Endothelial cell of umbilical vein (primary cell): ENCODE measurements around the gene SOHLH1. TPM values are rescaled to one million over a fixed set of nuclear protein-coding genes. Genes with fewer than 3 reads are reported as not detected.

ENCODE experiments used
- BruUV-seq: library from RNA; stranded (reverse); fragments of 400-500 nt; replicated peaks from 2 replicates; lab custom pipeline; 2021; lab: Mats Ljungman, UMichigan
- CTCF ChIA-PET: fragments of 300-600, 350-600 bp; sonication (Branson Sonifier 250); formaldehyde crosslinking; loops from one replicate; lab custom pipeline; 2021; ENCODE audit warnings: antibody characterized with exemption, inconsistent platforms; lab: Charles Lee
- POLR2A ChIA-PET: fragments of 300-600, 350-600 bp; sonication (Branson Sonifier 250); formaldehyde crosslinking; loops from one replicate; lab custom pipeline; 2021; ENCODE audit warnings: antibody characterized with exemption, inconsistent platforms; lab: Charles Lee
- DNase-seq: peaks from one replicate; pipeline ENCODE4 v3.0.0-alpha.2; 2011; ENCODE audit warnings: low read depth, low spot score
- FAIRE-seq: peaks from 2 replicates; lab custom pipeline; 2011; peaks lifted over from hg19 to GRCh38; lab: Jason Lieb, UNC
- H2AFZ ChIP-seq: 2 replicates; pipeline ENCODE4 v1.6.0; 2012; ENCODE audit warnings: low read depth, low read length, control low read depth, inconsistent platforms
- H3K27ac ChIP-seq: 2 replicates; pipeline ENCODE4 v1.5.1; 2011; ENCODE audit warnings: low read depth, mild to moderate bottlenecking, control low read depth, low read length, moderate library complexity; ENCODE audit not compliant: insufficient read depth
- H3K27me3 ChIP-seq, 2 experiments: 2 replicates each; pipeline versions ENCODE4 v1.6.0 to v1.6.1; 2011; ENCODE audit warnings: low read length in 2 of 2, mixed read lengths in 1 of 2; ENCODE audit not compliant: control insufficient read depth in 2 of 2, insufficient read depth in 2 of 2
- H3K36me3 ChIP-seq, 2 experiments: 2 replicates in 1 of 2; 3 replicates in 1 of 2; pipeline ENCODE4 v1.5.1; 2011; ENCODE audit warnings: low read length in 2 of 2, mild to moderate bottlenecking in 1 of 2, moderate library complexity in 1 of 2; ENCODE audit not compliant: control insufficient read depth in 2 of 2, insufficient read depth in 2 of 2; ENCODE audit errors: extremely low read depth in 1 of 2
- H3K4me1 ChIP-seq: 3 replicates; pipeline ENCODE4 v1.5.1; 2011; ENCODE audit warnings: mild to moderate bottlenecking, low read length; ENCODE audit not compliant: control insufficient read depth, insufficient read depth; ENCODE audit errors: extremely low read depth
- H3K4me2 ChIP-seq: 2 replicates; pipeline ENCODE4 v1.6.1; 2011; ENCODE audit warnings: low read length, control low read depth, mixed read lengths; ENCODE audit not compliant: insufficient read depth
- H3K4me3 ChIP-seq, 3 experiments: fragments of 200-600 bp in 1 of 3; sonication (generic), shearing (Covaris generic) in 1 of 3; replicated peaks in 1 of 3; 2 replicates each; pipeline ENCODE4 v1.5.1; 2011 to 2016; ENCODE audit warnings: control low read depth in 3 of 3, low read length in 3 of 3, mild to moderate bottlenecking in 2 of 3, inconsistent platforms in 1 of 3, low read depth in 1 of 3, moderate library complexity in 1 of 3; ENCODE audit not compliant: insufficient read depth in 1 of 3
- H3K79me2 ChIP-seq: 2 replicates; pipeline ENCODE4 v1.6.0; 2012; ENCODE audit warnings: low read length, inconsistent platforms; ENCODE audit not compliant: control insufficient read depth, insufficient read depth
- H3K9ac ChIP-seq: replicated peaks from 2 replicates; pipeline ENCODE3; 2011; ENCODE audit warnings: low read length, control low read depth; ENCODE audit not compliant: insufficient read depth; ENCODE audit errors: extremely low read depth
- H3K9me1 ChIP-seq: replicated peaks from 3 replicates; pipeline ENCODE4 v1.6.0; 2011; ENCODE audit warnings: mild to moderate bottlenecking, low read length; ENCODE audit not compliant: control insufficient read depth, insufficient read depth; ENCODE audit errors: extremely low read depth
- H3K9me3 ChIP-seq: replicated peaks from 2 replicates; pipeline ENCODE4 v1.5.1; 2012; ENCODE audit warnings: low read length, inconsistent platforms; ENCODE audit not compliant: control insufficient read depth, insufficient read depth
- H4K20me1 ChIP-seq: replicated peaks from 2 replicates; pipeline ENCODE3; 2011; ENCODE audit warnings: mild to moderate bottlenecking, low read length; ENCODE audit not compliant: control insufficient read depth, insufficient read depth; ENCODE audit errors: extremely low read depth
- CTCF ChIP-seq, 2 donors: IDR thresholded peaks; 1 replicate in 1 of 2; 2 replicates in 1 of 2; pipeline ENCODE4 v1.5.1; 2011; ENCODE audit warnings: low read length in 2 of 2, mild to moderate bottlenecking in 2 of 2, moderate library complexity in 2 of 2, control low read depth in 1 of 2, inconsistent platforms in 1 of 2, low read depth in 1 of 2; ENCODE audit not compliant: insufficient read depth in 1 of 2; ENCODE audit errors: extremely low read depth in 1 of 2
- GATA2 ChIP-seq: IDR thresholded peaks from 2 replicates; pipeline ENCODE4 v1.7.0; 2011; ENCODE audit warnings: low read depth, mild to moderate bottlenecking, moderate library complexity, mixed read lengths, low read length; ENCODE audit not compliant: insufficient read length, insufficient read depth
- JUN ChIP-seq: IDR thresholded peaks from 2 replicates; pipeline ENCODE4 v1.6.1; 2011; ENCODE audit warnings: borderline replicate concordance, low read depth; ENCODE audit not compliant: insufficient read length, insufficient read depth
- MYC ChIP-seq: IDR thresholded peaks from one replicate; pipeline ENCODE4 v1.6.1; 2011; ENCODE audit warnings: mild to moderate bottlenecking, low read depth, low read length
- POLR2A ChIP-seq: IDR thresholded peaks from 2 replicates; pipeline ENCODE4 v1.6.1; 2012; ENCODE audit warnings: low read depth, mild to moderate bottlenecking, control low read depth, low read length
- dilution Hi-C: fragments of 300-500 bp; cut with MboI; formaldehyde crosslinking; loops from one replicate; pipeline ENCODE4 v1.15.0; 2019; ENCODE audit warnings: low sequenced_read_pairs; ENCODE audit not compliant: extremely low pct_ligation_motif_present
- intact Hi-C: fragments of 100-400 bp; cut with micrococcal nuclease; formaldehyde crosslinking; loops from one replicate; pipeline ENCODE4 v1.10.0; 2022
- polyA plus RNA-seq, 4 experiments: library from polyadenylated mRNA; depleted of rRNA in 3 of 4; stranded (reverse) in 3 of 4; unstranded in 1 of 4; fragments of >200 nt; gene quantifications; 2 replicates each; pipeline versions ENCODE4 v1.2.1 to v1.2.3, GENCODE V29; 2011 to 2012; ENCODE audit warnings: missing spikeins in 1 of 4
- total RNA-seq: library from RNA; stranded (reverse); gene quantifications from 2 replicates; pipeline ENCODE4 v1.2.3, GENCODE V29; 2021

Gene SOHLH1
- total and polyA plus RNA-seq, 2 donors (not counting 3 experiments of a cell fraction or from before 2014, with no cell fraction given) = not detected

- dilution Hi-C loops = no loop called here
- CTCF ChIA-PET = interaction anchor here (1.0 to 1.6 kb wide), 2 partner anchors 9 to 36 kb away, joined by 3 to 5 read pairs; no protein-coding TSS in a partner anchor
- no peak for FAIRE-seq
Measured at GRCh38 chr9:135695036-135695435, 4.2 kb downstream of the SOHLH1 start.

More at GRCh38 chr9:135695036-135695435, 4.2 kb downstream of the SOHLH1 start:
- TF ChIP-seq CTCF (IDR thresholded peaks at IDR 0.05; ENCODE audit: extremely low read depth in 1 of 2, insufficient read depth in 1 of 2, low read depth in 1 of 2, low read length in 2 of 2) = no peak
- TF ChIP-seq GATA2 = no peak
- no peak for TF ChIP-seq JUN
- no peak for TF ChIP-seq MYC
- TF ChIP-seq POLR2A = no peak
- no peaks in the 10 kb centered on the region for H3K4me1 ChIP-seq
- H3K36me3 ChIP-seq = no peaks in the 10 kb centered on the region
- no TSS peak for BruUV-seq
- no peak overlapping the region for H3K4me3 ChIP-seq
- DNase-seq = no peak
- H3K79me2 ChIP-seq = no peaks in the 10 kb centered on the region
- intact Hi-C loops = no loop called here
- H3K27ac ChIP-seq = no peak overlapping the region
- no peaks in the 10 kb centered on the region for H4K20me1 ChIP-seq
- no peaks in the 10 kb centered on the region for H3K9me1 ChIP-seq
- no peak overlapping the region for H3K4me2 ChIP-seq
- no peak overlapping the region for H3K9ac ChIP-seq
- POLR2A ChIA-PET = no interaction called here
- H3K9me3 ChIP-seq = no peaks in the 10 kb centered on the region
- H2AFZ ChIP-seq = no peak overlapping the region
- no peaks in the 10 kb centered on the region for H3K27me3 ChIP-seq
